Thoracic aorta (tissue), 2 donors: ENCODE results near the gene SHC2. TPM values are rescaled to one million over a fixed set of nuclear protein-coding genes. Genes with fewer than 3 reads are reported as not detected.

Experiments used
- ATAC-seq: fragments of 150-250 bp; one replicate; pipeline ENCODE4 v1.8.0; 2017; ENCODE audit warnings: low read depth; ENCODE audit not compliant: insufficient number of reproducible peaks, low FRiP score
- DNase-seq: peaks from one replicate; pipeline ENCODE4 v3.0.0-alpha.2; 2020; ENCODE audit warnings: low spot score
- H3K27ac ChIP-seq, 2 donors: fragments of 200-600 bp; sonication (generic); 1 replicate in 1 of 2; 2 replicates in 1 of 2; pipeline ENCODE4 v1.5.1; 2016; ENCODE audit warnings: mild to moderate bottlenecking in 2 of 2, moderate library complexity in 2 of 2
- H3K27me3 ChIP-seq: fragments of 200-600 bp; sonication (generic); replicated peaks from 2 replicates; pipeline ENCODE4 v1.6.0; 2016; ENCODE audit warnings: mild to moderate bottlenecking; ENCODE audit not compliant: insufficient read depth
- H3K36me3 ChIP-seq: fragments of 200-600 bp; sonication (generic); one replicate; pipeline ENCODE4 v1.5.1; 2016
- H3K4me1 ChIP-seq, 2 donors: fragments of 200-600 bp; sonication (generic); 1 replicate in 1 of 2; 2 replicates in 1 of 2; pipeline versions ENCODE4 v1.5.1 to v1.6.0; 2016; ENCODE audit warnings: low read depth in 2 of 2, mild to moderate bottlenecking in 1 of 2; ENCODE audit not compliant: control insufficient read depth in 1 of 2
- H3K4me3 ChIP-seq: fragments of 200-600 bp; sonication (generic); 2 replicates; pipeline ENCODE4 v1.5.1; 2016; ENCODE audit warnings: mild to moderate bottlenecking
- H3K9me3 ChIP-seq: fragments of 200-600 bp; sonication (generic); 2 replicates; pipeline ENCODE4 v1.5.1; 2016
- CTCF ChIP-seq: fragments of 200-600 bp; sonication (generic); IDR thresholded peaks from one replicate; pipeline ENCODE4 v1.5.1; 2019; ENCODE audit warnings: antibody characterized with exemption
- total RNA-seq, 2 donors: library from RNA; depleted of rRNA; stranded (reverse); fragments of >200 nt; gene quantifications; one replicate each; pipeline versions ENCODE4 v1.1.0 to v1.2.3, GENCODE V29; 2016

Gene SHC2
- total RNA-seq, 2 donors from 2014 or later, result 17.2 to 18.8 TPM

- Histone ChIP-seq H3K27ac (no peak overlapping the region), H3K27me3 (no peaks in the 10 kb centered on the region), H3K4me3 (no peak overlapping the region), H3K36me3 (no peaks in the 10 kb centered on the region), H3K9me3 (no peaks in the 10 kb centered on the region), H3K4me1 (peaks cover 10 to 18% of the 10 kb centered on the region in 2 donors)
- ATAC-seq (no peak), DNase-seq (no peak)
- no peak for TF ChIP-seq CTCF
These were observed 43.8 kb upstream of the SHC2 start for GRCh38 chr19:504616-505015.

GRCh38 chr19:501646-502045, 40.8 kb upstream of the SHC2 start:
- H3K36me3 ChIP-seq, result no peaks in the 10 kb centered on the region
- DNase-seq, result no peak
- H3K27ac ChIP-seq, result no peak overlapping the region
- H3K4me1 ChIP-seq, result peaks cover 3 to 15% of the 10 kb centered on the region in 2 donors
- no peak overlapping the region for H3K4me3 ChIP-seq
- H3K27me3 ChIP-seq, result peaks cover 6% of the 10 kb centered on the region
- no peak for ATAC-seq
- no peak for TF ChIP-seq CTCF
- H3K9me3 ChIP-seq, result no peaks in the 10 kb centered on the region

GRCh38 chr19:498977-499623, 38.3 kb upstream of the SHC2 start:
- no peak overlapping the region for H3K4me3 ChIP-seq
- H3K4me1 ChIP-seq, result peaks cover 0 to 8% of the 10 kb centered on the region in 2 donors
- DNase-seq, result no peak
- no peaks in the 10 kb centered on the region for H3K9me3 ChIP-seq
- no peak overlapping the region for H3K27ac ChIP-seq
- no peak for TF ChIP-seq CTCF
- H3K27me3 ChIP-seq, result peaks cover 6% of the 10 kb centered on the region
- no peak for ATAC-seq
- H3K36me3 ChIP-seq, result no peaks in the 10 kb centered on the region

- DNase-seq, result no peak
- no peak overlapping the region for H3K4me3 ChIP-seq
These were observed 37.7 kb upstream of the SHC2 start for GRCh38 chr19:498511-498891.

More at GRCh38 chr19:498511-498891, 37.7 kb upstream of the SHC2 start:
- no peak for TF ChIP-seq CTCF
- H3K27me3 ChIP-seq, result peaks cover 6% of the 10 kb centered on the region
- H3K9me3 ChIP-seq, result no peaks in the 10 kb centered on the region
- peaks cover 0 to 8% of the 10 kb centered on the region in 2 donors for H3K4me1 ChIP-seq
- no peaks in the 10 kb centered on the region for H3K36me3 ChIP-seq
- no peak overlapping the region for H3K27ac ChIP-seq
- ATAC-seq, result no peak
